Activated effector memory CD4-positive, alpha-beta T cell treated with anti-CD3 and anti-CD28 coated beads, Interleukin-2, amount 50 U/mL, for 16 hours (primary cell): ENCODE results near the gene UBA3.
A peak's percentile ranks its signal among the peaks of the same experiment; 100 is the strongest.

ENCODE experiments used
- DNase-seq: peaks from one replicate; pipeline ENCODE4 v3.0.0-alpha.2; 2020

The UBA3 gene

GRCh38 chr3:69097407-69098086, 17.4 kb upstream of the UBA3 start:
- no peak for DNase-seq

- DNase-seq: no peak
Observed at GRCh38 chr3:69096299-69096698, 16.1 kb upstream of the UBA3 start.

- peak; percentile 71 for DNase-seq
Observed at GRCh38 chr3:69095636-69096035, 15.5 kb upstream of the UBA3 start.

GRCh38 chr3:69094467-69095205, 14.5 kb upstream of the UBA3 start:
- DNase-seq: no peak

- DNase-seq: no peak
Observed at GRCh38 chr3:69092030-69092516, 11.9 kb upstream of the UBA3 start.

GRCh38 chr3:69091389-69092029, 11.3 kb upstream of the UBA3 start:
- no peak for DNase-seq

GRCh38 chr3:69090021-69090420, 9.9 kb upstream of the UBA3 start:
- no peak for DNase-seq

GRCh38 chr3:69088063-69088462, 7.9 kb upstream of the UBA3 start:
- DNase-seq: no peak

- DNase-seq: no peak
Observed at GRCh38 chr3:69087030-69087791, 7.0 kb upstream of the UBA3 start.

GRCh38 chr3:69085833-69086722, 5.9 kb upstream of the UBA3 start:
- peak; percentile 91 for DNase-seq

GRCh38 chr3:69085168-69085832, 5.1 kb upstream of the UBA3 start:
- DNase-seq: peak; percentile 76

GRCh38 chr3:69084326-69085167, 4.4 kb upstream of the UBA3 start, which contains the start of gene ARL6IP5:
Gene ARL6IP5 (plus strand): TSS chr3:69084937. CDS start chr3:69085048, 111 bp downstream.
- peak; percentile 96 for DNase-seq

- DNase-seq: peak; percentile 90
Observed at GRCh38 chr3:69082805-69083204, 2.6 kb upstream of the UBA3 start.

- no peak for DNase-seq
Observed at GRCh38 chr3:69082361-69082760, 2.2 kb upstream of the UBA3 start.

GRCh38 chr3:69081583-69082262, 1.6 kb upstream of the UBA3 start:
- no peak for DNase-seq

GRCh38 chr3:69079269-69080159, 651 bp downstream of the UBA3 start:
- peak; percentile 70 for DNase-seq

GRCh38 chr3:69072928-69073327, 7.2 kb downstream of the UBA3 start:
- no peak for DNase-seq

- DNase-seq: no peak
Observed at GRCh38 chr3:69066121-69066520, 14.0 kb downstream of the UBA3 start.
